Left renal pelvis (tissue), 4 donors: Measurements from ENCODE around the gene TUBG1. TPM values are rescaled to one million over a fixed set of nuclear protein-coding genes. Genes with fewer than 3 reads are reported as not detected.

Experiments used
- polyA plus RNA-seq, 4 donors: library from polyadenylated mRNA; unstranded; fragments of 120-200 nt; gene quantifications; one replicate each; pipeline ENCODE4 v1.2.1, GENCODE V29; 2013; ENCODE audit not compliant: insufficient read length in 4 of 4

Gene TUBG1
- polyA plus RNA-seq, 4 donors, result 32.6 to 57.1 (median 52.7) TPM

Other genes starting within 250 kb of the TUBG1 start
- gene STAT3, start 221.2 kb upstream of the TUBG1 start, polyA plus RNA-seq, result 10 to 100 TPM; 59.7 to 70.3 (median 64.9) TPM
- 100 to 1,000 TPM in 1 of 4 donors, 10 to 100 TPM in 3; 61.8 to 275 (median 71.3) TPM for gene CAVIN1, start 186.4 kb upstream of the TUBG1 start, polyA plus RNA-seq
- gene ATP6V0A1, start 150.8 kb upstream of the TUBG1 start, polyA plus RNA-seq, result 10 to 100 TPM; 36.7 to 60.6 (median 50.4) TPM
- gene NAGLU, start 73.4 kb upstream of the TUBG1 start, polyA plus RNA-seq, result 10 to 100 TPM; 18.2 to 30.7 (median 19.8) TPM
- 1 to 10 TPM; 2.2 to 5.8 (median 3.5) TPM for gene HSD17B1, start 56.8 kb upstream of the TUBG1 start, polyA plus RNA-seq
- gene COASY, start 47.5 kb upstream of the TUBG1 start, polyA plus RNA-seq, result 10 to 100 TPM; 31.8 to 67.0 (median 48.0) TPM
- 10 to 100 TPM; 33.5 to 41.3 (median 36.0) TPM for gene MLX, start 42.6 kb upstream of the TUBG1 start, polyA plus RNA-seq
- gene PSMC3IP, start 32.0 kb upstream of the TUBG1 start, polyA plus RNA-seq, result 10 to 100 TPM; 14.3 to 21.8 (median 18.6) TPM
- gene RETREG3, start 309 bp upstream of the TUBG1 start, polyA plus RNA-seq, result 10 to 100 TPM; 38.0 to 58.7 (median 46.7) TPM
- 10 to 100 TPM; 18.7 to 35.6 (median 28.6) TPM for gene TUBG2, start 49.6 kb downstream of the TUBG1 start, polyA plus RNA-seq
- gene PLEKHH3, start 67.3 kb downstream of the TUBG1 start, polyA plus RNA-seq, result 10 to 100 TPM; 12.1 to 22.9 (median 17.7) TPM
- 1 to 10 TPM in 3 of 4 donors, under 1 TPM in 1; 0.74 to 2.4 (median 1.6) TPM for gene CCR10, start 72.2 kb downstream of the TUBG1 start, polyA plus RNA-seq
- gene CNTNAP1, start 72.8 kb downstream of the TUBG1 start, polyA plus RNA-seq, result 10 to 100 TPM in 2 of 4 donors, 1 to 10 TPM in 2; 8.1 to 27.7 (median 9.5) TPM
- 10 to 100 TPM; 30.8 to 64.0 (median 45.3) TPM for gene EZH1, start 135.4 kb downstream of the TUBG1 start, polyA plus RNA-seq
- gene RAMP2, start 151.5 kb downstream of the TUBG1 start, polyA plus RNA-seq, result 100 to 1,000 TPM in 2 of 4 donors, 10 to 100 TPM in 2; 92.1 to 140 (median 100) TPM
- 10 to 100 TPM; 56.7 to 93.6 (median 83.4) TPM for gene VPS25, start 163.8 kb downstream of the TUBG1 start, polyA plus RNA-seq
- gene WNK4, start 170.9 kb downstream of the TUBG1 start, polyA plus RNA-seq, result 10 to 100 TPM in 3 of 4 donors, 1 to 10 TPM in 1; 3.5 to 14.8 (median 12.5) TPM
- 100 to 1,000 TPM in 3 of 4 donors, 10 to 100 TPM in 1; 59.1 to 167 (median 159) TPM for gene COA3, start 189.0 kb downstream of the TUBG1 start, polyA plus RNA-seq
- gene CNTD1, start 189.2 kb downstream of the TUBG1 start, polyA plus RNA-seq, result 1 to 10 TPM; 1.4 to 3.6 (median 2.3) TPM
- gene BECN1, start 214.6 kb downstream of the TUBG1 start, polyA plus RNA-seq, result 10 to 100 TPM; 51.1 to 84.0 (median 68.3) TPM
- gene PSME3, start 223.7 kb downstream of the TUBG1 start, polyA plus RNA-seq, result 100 to 1,000 TPM in 2 of 4 donors, 10 to 100 TPM in 2; 72.1 to 114 (median 103) TPM
- gene AOC2, start 234.9 kb downstream of the TUBG1 start, polyA plus RNA-seq, result 1 to 10 TPM in 3 of 4 donors, under 1 TPM in 1; 0.79 to 1.9 (median 1.5) TPM
- gene AOC3, start 241.5 kb downstream of the TUBG1 start, polyA plus RNA-seq, result 10 to 100 TPM in 1 of 4 donors, 1 to 10 TPM in 3; 4.4 to 13.8 (median 6.6) TPM